OCI-LY1 (cell line): Measurements from ENCODE around the gene RYR1.

Experiments used
- H2AFZ ChIP-seq: fragments of 200-600 bp; sonication (generic), shearing (Covaris generic); 2 replicates; pipeline ENCODE4 v1.6.0; 2014; ENCODE audit warnings: antibody characterized with exemption, mild to moderate bottlenecking, low read length
- H3F3A ChIP-seq: fragments of 200-600 bp; sonication (generic), shearing (Covaris generic); 2 replicates; pipeline ENCODE4 v1.6.0; 2014; ENCODE audit warnings: mild to moderate bottlenecking, antibody characterized with exemption, low read length, moderate library complexity; ENCODE audit not compliant: insufficient read depth
- H3K27ac ChIP-seq: fragments of 200-600 bp; sonication (generic); 2 replicates; pipeline ENCODE4 v1.5.1; 2014; ENCODE audit warnings: low read length, mixed run types, mild to moderate bottlenecking, low read depth; ENCODE audit not compliant: poor library complexity, severe bottlenecking
- H3K27me3 ChIP-seq: fragments of 200-600 bp; sonication (generic); 2 replicates; pipeline ENCODE4 v1.6.0; 2014; ENCODE audit warnings: antibody characterized with exemption, mild to moderate bottlenecking, low read length, moderate library complexity; ENCODE audit not compliant: insufficient read depth
- H3K36me3 ChIP-seq: fragments of 200-600 bp; sonication (generic); 2 replicates; pipeline ENCODE4 v1.6.1; 2014; ENCODE audit warnings: mild to moderate bottlenecking, antibody characterized with exemption, low read length, moderate library complexity, mixed read lengths; ENCODE audit not compliant: insufficient read depth
- H3K4me1 ChIP-seq: fragments of 200-600 bp; sonication (generic); 2 replicates; pipeline ENCODE4 v1.5.1; 2014; ENCODE audit warnings: mild to moderate bottlenecking, low read length, moderate library complexity; ENCODE audit not compliant: insufficient read depth, severe bottlenecking
- H3K4me2 ChIP-seq: fragments of 200-600 bp; sonication (generic), shearing (Covaris generic); 2 replicates; pipeline ENCODE4 v1.6.1; 2014; ENCODE audit warnings: low read length
- H3K4me3 ChIP-seq: fragments of 200-600 bp; sonication (generic); 2 replicates; pipeline ENCODE4 v1.5.1; 2014; ENCODE audit warnings: low read length, low read depth, mild to moderate bottlenecking, mixed read lengths; ENCODE audit not compliant: poor library complexity, severe bottlenecking
- H3K79me2 ChIP-seq: fragments of 200-600 bp; shearing (Covaris generic); 2 replicates; pipeline ENCODE4 v1.6.1; 2016; ENCODE audit warnings: mixed run types, low read length, mixed read lengths; ENCODE audit not compliant: insufficient read depth
- H3K9ac ChIP-seq: fragments of 200-600 bp; sonication (generic), shearing (Covaris generic); 2 replicates; pipeline ENCODE4 v1.6.1; 2014; ENCODE audit warnings: mild to moderate bottlenecking, low read length, mixed read lengths
- H3K9me2 ChIP-seq: fragments of 200-600 bp; sonication (generic), shearing (Covaris generic); 2 replicates; pipeline ENCODE4 v1.6.1; 2014; ENCODE audit warnings: low read depth, mild to moderate bottlenecking, low read length, mixed read lengths
- H3K9me3 ChIP-seq: fragments of 200-600 bp; shearing (Covaris generic); 2 replicates; pipeline ENCODE4 v1.6.1; 2014; ENCODE audit warnings: low read length, mixed read lengths
- H4K20me1 ChIP-seq: fragments of 200-600 bp; sonication (generic), shearing (Covaris generic); 2 replicates; pipeline ENCODE4 v1.6.0; 2016; ENCODE audit warnings: mild to moderate bottlenecking, low read length; ENCODE audit not compliant: insufficient read depth
- EZH2 ChIP-seq: fragments of 200-600 bp; sonication (generic), shearing (Covaris generic); IDR thresholded peaks from 2 replicates; pipeline ENCODE4 v1.8.0; 2017; ENCODE audit warnings: borderline replicate concordance, mixed run types, mild to moderate bottlenecking, antibody characterized with exemption, low read length, moderate library complexity, mixed read lengths
- TF ChIP-seq, protein P1 (sequence below): fragments of 200-600 bp; sonication (generic), shearing (Covaris generic); IDR thresholded peaks from 2 replicates; pipeline ENCODE4 v1.5.1; 2017; ENCODE audit warnings: mild to moderate bottlenecking, antibody characterized with exemption, low read length, moderate library complexity, mixed read lengths

Gene RYR1

GRCh38 chr19:38385057-38385803 lies 48.3 kb upstream of the RYR1 start:
- Histone ChIP-seq H3K27me3 (no peaks in the 10 kb centered on the region), H3K79me2 (no peaks in the 10 kb centered on the region), H3K36me3 (peaks cover 40% of the 10 kb centered on the region), H3K27ac (no peak overlapping the region), H4K20me1 (no peaks in the 10 kb centered on the region), H3K9me3 (no peaks in the 10 kb centered on the region), H3K4me3 (no peak overlapping the region), H3K9ac (no peak overlapping the region), H3K9me2 (no peaks in the 10 kb centered on the region), H3F3A (no peaks in the 10 kb centered on the region), H3K4me2 (no peak overlapping the region), H2AFZ (no peak overlapping the region), H3K4me1 (peaks cover 22% of the 10 kb centered on the region)
- no peak for TF ChIP-seq EZH2
- TF ChIP-seq, protein P1, sequence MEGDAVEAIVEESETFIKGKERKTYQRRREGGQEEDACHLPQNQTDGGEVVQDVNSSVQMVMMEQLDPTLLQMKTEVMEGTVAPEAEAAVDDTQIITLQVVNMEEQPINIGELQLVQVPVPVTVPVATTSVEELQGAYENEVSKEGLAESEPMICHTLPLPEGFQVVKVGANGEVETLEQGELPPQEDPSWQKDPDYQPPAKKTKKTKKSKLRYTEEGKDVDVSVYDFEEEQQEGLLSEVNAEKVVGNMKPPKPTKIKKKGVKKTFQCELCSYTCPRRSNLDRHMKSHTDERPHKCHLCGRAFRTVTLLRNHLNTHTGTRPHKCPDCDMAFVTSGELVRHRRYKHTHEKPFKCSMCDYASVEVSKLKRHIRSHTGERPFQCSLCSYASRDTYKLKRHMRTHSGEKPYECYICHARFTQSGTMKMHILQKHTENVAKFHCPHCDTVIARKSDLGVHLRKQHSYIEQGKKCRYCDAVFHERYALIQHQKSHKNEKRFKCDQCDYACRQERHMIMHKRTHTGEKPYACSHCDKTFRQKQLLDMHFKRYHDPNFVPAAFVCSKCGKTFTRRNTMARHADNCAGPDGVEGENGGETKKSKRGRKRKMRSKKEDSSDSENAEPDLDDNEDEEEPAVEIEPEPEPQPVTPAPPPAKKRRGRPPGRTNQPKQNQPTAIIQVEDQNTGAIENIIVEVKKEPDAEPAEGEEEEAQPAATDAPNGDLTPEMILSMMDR, result no peak

DNA sequence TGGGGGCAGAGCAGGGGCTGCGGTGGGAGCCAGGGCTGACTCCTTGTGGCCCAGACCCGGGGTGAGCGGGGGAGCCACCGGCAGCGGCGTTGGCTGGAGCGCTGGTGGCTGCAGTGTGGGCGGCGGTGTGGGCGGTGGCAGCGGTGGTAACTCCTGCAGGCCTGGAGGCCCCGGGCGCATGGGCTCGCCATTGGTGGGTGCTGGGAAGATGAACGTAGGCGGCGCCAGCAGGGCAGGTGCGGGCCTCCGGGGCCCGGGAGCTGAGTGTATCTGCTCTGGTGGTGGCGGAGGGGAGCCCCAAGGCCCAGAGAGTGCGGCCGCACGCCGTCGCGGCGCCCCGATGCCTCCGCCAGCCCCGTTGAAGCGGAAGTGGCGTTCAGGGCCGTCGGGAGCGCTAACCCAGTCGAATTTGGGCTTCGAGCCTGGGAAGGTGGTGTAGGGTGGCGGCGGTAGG lies 47.7 kb upstream of the RYR1 start:
- no peaks in the 10 kb centered on the region for H3K79me2 ChIP-seq
- H3K9me3 ChIP-seq, result no peaks in the 10 kb centered on the region
- H3K27me3 ChIP-seq, result no peaks in the 10 kb centered on the region
- H3K4me3 ChIP-seq, result no peak overlapping the region
- H3K36me3 ChIP-seq, result peaks cover 34% of the 10 kb centered on the region
- H3K9me2 ChIP-seq, result no peaks in the 10 kb centered on the region
- H4K20me1 ChIP-seq, result no peaks in the 10 kb centered on the region
- TF ChIP-seq EZH2, result no peak
- TF ChIP-seq, protein P1, result no peak
- H3K9ac ChIP-seq, result no peak overlapping the region
- no peak overlapping the region for H3K27ac ChIP-seq
- H3K4me2 ChIP-seq, result no peak overlapping the region; the same call in 1 of the 2 replicates
- H2AFZ ChIP-seq, result no peak overlapping the region
- no peaks in the 10 kb centered on the region for H3F3A ChIP-seq
- peaks cover 22% of the 10 kb centered on the region for H3K4me1 ChIP-seq

- H3K9me2 ChIP-seq, result no peaks in the 10 kb centered on the region
- H3K27ac ChIP-seq, result no peak overlapping the region
- H3K4me2 ChIP-seq, result no peak overlapping the region; the same call in 1 of the 2 replicates
- no peak overlapping the region for H3K4me3 ChIP-seq
- no peak for TF ChIP-seq EZH2
- TF ChIP-seq, protein P1, result no peak
- no peak overlapping the region for H3K9ac ChIP-seq
- H3K36me3 ChIP-seq, result peaks cover 28% of the 10 kb centered on the region
- H3F3A ChIP-seq, result no peaks in the 10 kb centered on the region
- no peaks in the 10 kb centered on the region for H4K20me1 ChIP-seq
- H3K27me3 ChIP-seq, result no peaks in the 10 kb centered on the region
- H3K4me1 ChIP-seq, result peaks cover 22% of the 10 kb centered on the region
- H3K9me3 ChIP-seq, result no peaks in the 10 kb centered on the region
- H3K79me2 ChIP-seq, result no peaks in the 10 kb centered on the region
- H2AFZ ChIP-seq, result no peak overlapping the region
Measured at GRCh38 chr19:38386300-38386970, 47.1 kb upstream of the RYR1 start.
